ENCODE data around the gene COMMD6.

- TF ChIP-seq CTCF (IDR thresholded peaks at IDR 0.05) (no peak), EZH2 (IDR thresholded peaks at IDR 0.05; ENCODE audit: borderline replicate concordance, insufficient read depth, low read depth, low read length, poor library complexity, severe bottlenecking) (no peak)
Observed at GRCh38 chr13:75507027-75508001, 30.3 kb downstream of the COMMD6 start.

Measured in B cell (primary cell).